HG02798 (cell line): ENCODE data around the gene SH2D3A.
"Not testable (repeated sequence)": the region's sequence is repeated elsewhere in the genome, so short reads cannot be mapped to it uniquely, and the experiment has no call there.

Source experiments
- ATAC-seq: cut with Tn5 transposase; IDR thresholded peaks from one replicate; pipeline ENCODE4 v1.9.1; 2021; ENCODE audit warnings: mild to moderate bottlenecking; ENCODE audit not compliant: unreplicated experiment, poor library complexity

The SH2D3A gene

GRCh38 chr19:6710273-6711077, 56.8 kb downstream of the SH2D3A start:
- no peak for ATAC-seq

- ATAC-seq, result no peak
These were observed 57.7 kb downstream of the SH2D3A start for GRCh38 chr19:6709549-6709948.

- ATAC-seq, result not testable (repeated sequence)
These were observed 58.3 kb downstream of the SH2D3A start for GRCh38 chr19:6708913-6709312.

- ATAC-seq, result no peak
These were observed 58.9 kb downstream of the SH2D3A start for GRCh38 chr19:6708346-6708745.

- no peak for ATAC-seq
These were observed 59.6 kb downstream of the SH2D3A start for GRCh38 chr19:6707658-6708018.

GRCh38 chr19:6707011-6707657, 60.1 kb downstream of the SH2D3A start:
- no peak for ATAC-seq

- ATAC-seq, result no peak
These were observed 60.6 kb downstream of the SH2D3A start for GRCh38 chr19:6706633-6706958.

GRCh38 chr19:6705931-6706632, 61.2 kb downstream of the SH2D3A start:
- ATAC-seq, result no peak
